SK-N-MC (cell line): ENCODE results near the gene SLC25A42.

Source experiments
- EZH2 ChIP-seq: fragments of 200-600 bp; sonication (generic); IDR thresholded peaks from one replicate; pipeline ENCODE4 v1.6.1; 2017; ENCODE audit warnings: antibody characterized with exemption
- FOXP2 ChIP-seq: optimal IDR thresholded peaks from 2 replicates; pipeline ENCODE3; 2011; ENCODE audit warnings: mild to moderate bottlenecking, moderate library complexity; ENCODE audit not compliant: insufficient read depth; ENCODE audit errors: extremely low read length, control extremely low read depth
- POLR2AphosphoS5 ChIP-seq: IDR thresholded peaks from 2 replicates; pipeline ENCODE4 v1.6.1; 2012; ENCODE audit warnings: mild to moderate bottlenecking, low read depth, low read length, borderline replicate concordance

DNA sequence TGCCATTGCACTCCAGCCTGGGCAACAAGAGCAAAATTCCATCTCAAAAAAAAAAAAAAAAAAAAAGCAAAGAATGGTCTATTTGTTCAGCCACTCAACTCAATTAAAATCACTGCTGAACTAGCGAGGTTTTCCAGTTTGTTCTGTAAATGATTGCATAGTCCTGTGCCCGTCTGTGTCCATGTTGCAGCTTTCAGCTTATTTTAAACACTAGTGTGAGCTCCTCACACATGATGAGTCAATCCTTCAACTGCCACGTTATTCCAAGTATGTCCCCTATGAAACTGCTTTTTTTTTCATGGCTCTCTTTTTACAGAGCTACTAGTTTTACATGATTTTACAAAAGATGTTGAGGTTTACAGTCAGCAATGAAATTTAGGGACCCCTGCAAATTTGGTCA, 42.7 kb upstream of the SLC25A42 start:
- no peak for TF ChIP-seq POLR2AphosphoS5
- no peak for TF ChIP-seq EZH2
- no peak for TF ChIP-seq FOXP2
